Measurements from ENCODE around the gene TCF4.

TCF4 gene

DNA sequence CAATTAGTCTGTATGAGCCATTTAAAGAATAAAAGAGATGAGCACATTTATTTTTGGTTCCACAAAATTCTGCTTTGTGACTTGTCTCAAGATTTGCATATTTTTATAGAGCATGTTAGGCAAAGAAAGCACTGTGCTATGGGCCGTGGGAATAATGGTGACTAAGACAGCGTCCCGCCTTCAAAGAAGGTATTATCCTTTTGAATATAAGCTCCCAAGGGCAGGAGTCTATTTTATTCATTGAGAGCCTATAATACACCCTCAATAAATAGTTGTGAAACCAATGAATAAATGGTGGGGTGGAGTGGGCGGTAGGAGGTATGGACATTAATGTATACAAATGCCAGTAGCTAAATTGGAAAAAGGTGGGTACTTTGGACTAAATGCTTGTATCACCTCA, 20.5 kb upstream of the TCF4 start:
- no peaks in the 10 kb centered on the region for H3K79me2 ChIP-seq (ENCODE audit: control insufficient read depth, insufficient read depth, low read length, unreplicated experiment)

DNA sequence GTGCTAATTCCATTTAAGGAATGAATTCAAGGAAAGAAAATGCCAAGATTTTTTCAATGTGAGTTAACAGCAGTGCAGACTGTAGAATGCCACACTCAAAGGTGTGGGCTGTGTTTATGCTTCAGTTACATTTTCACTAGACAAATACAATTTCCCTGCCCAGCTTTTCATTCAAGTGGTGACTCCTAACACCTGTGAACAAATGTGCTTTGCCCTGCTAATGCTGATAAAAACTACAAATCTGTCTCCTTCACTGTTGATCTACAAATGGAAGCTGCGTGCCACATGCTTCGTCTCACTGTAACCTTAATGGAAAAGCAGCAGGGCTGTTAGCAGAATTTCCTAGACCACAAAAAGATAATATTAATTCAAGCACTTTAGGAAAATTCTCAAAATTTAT, 19.8 kb upstream of the TCF4 start:
- H2AFZ ChIP-seq (ENCODE audit: low read length, unreplicated experiment) = no peak overlapping the region
- no peaks in the 10 kb centered on the region for H3K27me3 ChIP-seq (ENCODE audit: insufficient read depth, low read length)
- no peak overlapping the region for H3K27ac ChIP-seq (ENCODE audit: low read depth, low read length)
- no peaks in the 10 kb centered on the region for H3K79me2 ChIP-seq (ENCODE audit: control insufficient read depth, insufficient read depth, low read length, unreplicated experiment)
- no peak overlapping the region for H3K4me3 ChIP-seq (ENCODE audit: low read depth, low read length)
- H3K4me1 ChIP-seq (ENCODE audit: control insufficient read depth, insufficient read depth, low read length, unreplicated experiment) = no peaks in the 10 kb centered on the region
- no peaks in the 10 kb centered on the region for H3K36me3 ChIP-seq (ENCODE audit: insufficient read depth, low read length)

More for the DNA sequence above, 20.5 kb upstream of the TCF4 start:
- no peaks in the 10 kb centered on the region for H3K36me3 ChIP-seq (ENCODE audit: insufficient read depth, low read length)
- no peaks in the 10 kb centered on the region for H3K27me3 ChIP-seq (ENCODE audit: insufficient read depth, low read length)
- no peaks in the 10 kb centered on the region for H3K4me1 ChIP-seq (ENCODE audit: control insufficient read depth, insufficient read depth, low read length, unreplicated experiment)
- H2AFZ ChIP-seq (ENCODE audit: low read length, unreplicated experiment) = no peak overlapping the region
- H3K4me3 ChIP-seq (ENCODE audit: low read depth, low read length) = no peak overlapping the region
- no peak overlapping the region for H3K27ac ChIP-seq (ENCODE audit: low read depth, low read length)

DNA sequence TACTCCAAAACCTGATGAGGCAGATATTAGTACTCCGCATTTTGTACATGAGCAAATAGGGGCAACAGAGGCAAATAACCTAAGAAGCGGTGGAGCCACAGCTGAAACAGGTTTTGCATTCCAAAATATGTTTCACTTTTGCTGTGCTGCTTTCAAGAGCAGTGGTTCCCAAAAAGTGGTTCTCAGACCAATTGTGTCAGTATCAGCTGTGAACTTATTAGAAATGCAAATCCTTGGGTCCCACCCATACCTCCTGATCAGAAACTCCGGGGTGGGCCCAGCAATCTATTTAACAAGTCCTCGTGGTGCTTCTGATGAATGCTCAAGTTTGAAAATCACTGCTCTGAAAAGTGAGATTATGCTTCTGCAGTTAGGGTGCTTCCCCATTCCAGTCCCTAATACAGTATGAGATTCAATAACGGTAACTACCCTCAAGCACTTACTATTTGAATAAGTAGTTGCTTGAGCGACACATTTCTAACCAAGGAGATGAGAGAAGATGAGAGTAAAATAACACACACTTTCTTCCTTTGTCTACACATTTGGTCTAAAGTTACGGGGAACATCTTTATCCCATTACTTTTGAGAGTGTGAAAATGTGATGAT, 17.8 kb upstream of the TCF4 start:
- Histone ChIP-seq H3K4me3 (ENCODE audit: low read depth, low read length) (no peak overlapping the region), H2AFZ (ENCODE audit: low read length, unreplicated experiment) (no peak overlapping the region), H3K4me1 (ENCODE audit: control insufficient read depth, insufficient read depth, low read length, unreplicated experiment) (no peaks in the 10 kb centered on the region), H3K36me3 (ENCODE audit: insufficient read depth, low read length) (no peaks in the 10 kb centered on the region), H3K27ac (ENCODE audit: low read depth, low read length) (no peak overlapping the region), H3K27me3 (ENCODE audit: insufficient read depth, low read length) (no peaks in the 10 kb centered on the region), H3K79me2 (ENCODE audit: control insufficient read depth, insufficient read depth, low read length, unreplicated experiment) (no peaks in the 10 kb centered on the region)

DNA sequence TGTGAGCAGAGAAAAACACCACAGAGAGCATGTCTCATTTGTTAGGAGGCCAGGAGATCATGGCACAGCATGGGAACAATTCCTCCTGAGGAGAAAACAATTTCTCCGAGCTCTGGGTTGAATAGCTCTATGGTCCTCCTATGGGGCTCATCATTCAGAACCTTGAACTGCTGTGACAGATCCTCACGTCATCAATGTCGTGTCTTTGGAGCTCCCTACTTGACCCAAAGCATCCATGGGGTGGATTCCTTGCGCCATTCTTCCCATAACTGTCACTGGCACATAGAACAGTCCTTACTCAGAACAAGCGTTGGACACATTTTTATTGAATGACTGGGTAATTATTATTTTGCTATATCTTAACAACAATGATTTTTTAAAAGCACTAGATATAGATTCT, 15.8 kb upstream of the TCF4 start:
- no peaks in the 10 kb centered on the region for H3K36me3 ChIP-seq (ENCODE audit: insufficient read depth, low read length)
- H3K4me1 ChIP-seq (ENCODE audit: control insufficient read depth, insufficient read depth, low read length, unreplicated experiment) = no peaks in the 10 kb centered on the region
- H3K79me2 ChIP-seq (ENCODE audit: control insufficient read depth, insufficient read depth, low read length, unreplicated experiment) = no peaks in the 10 kb centered on the region
- no peak overlapping the region for H3K4me3 ChIP-seq (ENCODE audit: low read depth, low read length)
- no peak overlapping the region for H2AFZ ChIP-seq (ENCODE audit: low read length, unreplicated experiment)
- no peak overlapping the region for H3K27ac ChIP-seq (ENCODE audit: low read depth, low read length)
- H3K27me3 ChIP-seq (ENCODE audit: insufficient read depth, low read length) = no peaks in the 10 kb centered on the region

DNA sequence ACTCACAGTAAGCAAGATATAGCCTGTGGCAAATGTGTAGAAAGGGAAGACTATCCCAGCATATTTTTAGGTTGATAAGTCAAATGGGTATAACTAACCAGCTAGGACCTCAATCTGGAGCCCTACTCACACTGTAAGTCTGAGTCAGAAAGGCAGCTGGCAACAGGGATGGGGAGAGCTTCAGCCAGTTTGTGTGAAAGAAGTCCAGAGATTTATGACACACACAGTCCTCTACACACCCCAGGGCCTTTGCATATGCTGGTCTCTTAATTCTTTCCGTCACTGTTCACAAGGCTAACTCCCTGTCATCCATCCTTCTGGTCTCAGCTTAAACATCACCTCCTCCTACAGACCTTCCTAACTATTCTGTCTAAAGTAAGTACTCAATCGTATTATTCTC, 5.9 kb upstream of the TCF4 start:
- Histone ChIP-seq H3K27ac (ENCODE audit: low read depth, low read length) (no peak overlapping the region), H3K4me3 (ENCODE audit: low read depth, low read length) (no peak overlapping the region), H3K4me1 (ENCODE audit: control insufficient read depth, insufficient read depth, low read length, unreplicated experiment) (no peaks in the 10 kb centered on the region), H3K27me3 (ENCODE audit: insufficient read depth, low read length) (no peaks in the 10 kb centered on the region), H3K36me3 (ENCODE audit: insufficient read depth, low read length) (no peaks in the 10 kb centered on the region), H2AFZ (ENCODE audit: low read length, unreplicated experiment) (no peak overlapping the region), H3K79me2 (ENCODE audit: control insufficient read depth, insufficient read depth, low read length, unreplicated experiment) (no peaks in the 10 kb centered on the region)

DNA sequence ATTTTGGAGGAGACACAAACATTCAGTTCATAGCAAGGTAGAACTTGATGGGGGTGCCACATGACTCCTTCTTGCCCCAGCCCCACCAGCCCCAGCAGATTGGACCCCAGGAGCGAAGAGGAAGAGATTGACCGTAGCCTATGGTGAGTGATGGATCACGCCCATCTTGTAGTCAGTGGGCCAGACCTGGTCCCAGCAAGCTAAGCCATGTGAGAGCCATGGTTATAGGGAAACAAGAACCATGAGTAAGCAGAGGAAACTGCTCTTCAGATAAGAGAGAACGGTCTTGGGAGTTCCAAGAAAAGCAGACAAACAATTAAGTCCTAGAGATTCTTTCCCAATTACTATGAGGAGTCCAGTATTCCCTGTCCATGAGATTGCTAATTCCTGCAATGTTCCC, 4.6 kb upstream of the TCF4 start:
- no peak overlapping the region for H3K4me3 ChIP-seq (ENCODE audit: low read depth, low read length)
- H3K79me2 ChIP-seq (ENCODE audit: control insufficient read depth, insufficient read depth, low read length, unreplicated experiment) = peaks cover 3% of the 10 kb centered on the region
- no peak overlapping the region for H3K27ac ChIP-seq (ENCODE audit: low read depth, low read length)
- no peaks in the 10 kb centered on the region for H3K4me1 ChIP-seq (ENCODE audit: control insufficient read depth, insufficient read depth, low read length, unreplicated experiment)
- no peaks in the 10 kb centered on the region for H3K36me3 ChIP-seq (ENCODE audit: insufficient read depth, low read length)
- H3K27me3 ChIP-seq (ENCODE audit: insufficient read depth, low read length) = no peaks in the 10 kb centered on the region
- no peak overlapping the region for H2AFZ ChIP-seq (ENCODE audit: low read length, unreplicated experiment)

DNA sequence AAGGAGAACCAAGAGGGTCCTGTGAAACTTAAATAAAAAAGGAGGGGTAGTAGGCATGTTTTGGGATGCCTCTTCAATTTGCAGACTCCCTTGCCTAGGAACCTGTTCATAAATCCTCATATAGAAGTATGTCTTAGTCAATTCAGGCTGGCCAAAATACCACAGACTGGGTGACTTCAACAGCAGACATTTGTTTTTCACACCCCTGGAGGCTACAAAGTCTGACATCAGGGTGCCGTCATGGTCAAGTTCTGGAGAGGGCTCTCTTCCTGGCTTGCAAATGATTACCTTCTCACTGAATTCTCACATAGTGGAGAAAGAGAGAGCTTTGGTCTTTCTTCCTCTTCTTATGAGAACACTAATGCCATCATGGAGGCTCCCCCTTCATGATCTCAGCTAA, 4.1 kb upstream of the TCF4 start:
- H3K36me3 ChIP-seq (ENCODE audit: insufficient read depth, low read length) = no peaks in the 10 kb centered on the region
- no peak overlapping the region for H3K4me3 ChIP-seq (ENCODE audit: low read depth, low read length)
- H3K79me2 ChIP-seq (ENCODE audit: control insufficient read depth, insufficient read depth, low read length, unreplicated experiment) = peaks cover 6% of the 10 kb centered on the region
- no peaks in the 10 kb centered on the region for H3K27me3 ChIP-seq (ENCODE audit: insufficient read depth, low read length)
- H3K4me1 ChIP-seq (ENCODE audit: control insufficient read depth, insufficient read depth, low read length, unreplicated experiment) = no peaks in the 10 kb centered on the region
- no peak overlapping the region for H2AFZ ChIP-seq (ENCODE audit: low read length, unreplicated experiment)
- no peak overlapping the region for H3K27ac ChIP-seq (ENCODE audit: low read depth, low read length)

DNA sequence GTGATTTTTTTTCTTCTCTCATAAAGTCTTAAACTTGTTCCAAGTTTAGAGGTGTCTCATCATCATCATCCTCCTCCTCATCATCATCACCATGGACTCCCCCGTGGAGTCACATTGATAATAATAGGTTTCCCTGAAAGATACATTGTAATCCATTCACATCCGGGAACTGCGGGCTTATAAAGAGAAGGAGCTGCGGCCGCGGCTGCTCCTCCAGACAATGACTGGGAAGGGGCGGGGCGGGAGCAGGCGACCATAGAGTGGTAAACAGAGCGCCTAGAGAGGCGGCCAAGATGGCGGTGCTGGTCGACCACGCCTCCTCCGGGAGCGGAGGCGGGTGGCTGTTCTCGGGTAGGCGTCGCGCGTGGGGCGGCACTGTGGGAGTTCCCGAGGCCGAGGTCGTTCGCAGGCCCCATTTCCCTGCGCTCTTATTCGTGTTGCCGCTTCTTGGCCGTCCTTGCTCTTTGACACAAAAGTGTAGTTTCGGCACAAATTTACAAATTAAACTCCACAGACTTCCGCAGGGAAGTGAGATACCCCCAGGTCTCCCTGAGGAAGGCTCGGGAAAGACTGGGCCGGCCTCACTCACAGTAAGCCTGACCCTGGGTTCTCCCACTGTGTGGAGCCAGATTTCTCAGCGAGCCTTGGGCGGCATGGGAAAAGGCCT, 1.8 kb upstream of the TCF4 start:
- Histone ChIP-seq H3K36me3 (ENCODE audit: insufficient read depth, low read length) (no peaks in the 10 kb centered on the region), H3K79me2 (ENCODE audit: control insufficient read depth, insufficient read depth, low read length, unreplicated experiment) (peaks cover 28% of the 10 kb centered on the region), H3K4me3 (ENCODE audit: low read depth, low read length) (peak overlapping the region; percentile 90)

DNA sequence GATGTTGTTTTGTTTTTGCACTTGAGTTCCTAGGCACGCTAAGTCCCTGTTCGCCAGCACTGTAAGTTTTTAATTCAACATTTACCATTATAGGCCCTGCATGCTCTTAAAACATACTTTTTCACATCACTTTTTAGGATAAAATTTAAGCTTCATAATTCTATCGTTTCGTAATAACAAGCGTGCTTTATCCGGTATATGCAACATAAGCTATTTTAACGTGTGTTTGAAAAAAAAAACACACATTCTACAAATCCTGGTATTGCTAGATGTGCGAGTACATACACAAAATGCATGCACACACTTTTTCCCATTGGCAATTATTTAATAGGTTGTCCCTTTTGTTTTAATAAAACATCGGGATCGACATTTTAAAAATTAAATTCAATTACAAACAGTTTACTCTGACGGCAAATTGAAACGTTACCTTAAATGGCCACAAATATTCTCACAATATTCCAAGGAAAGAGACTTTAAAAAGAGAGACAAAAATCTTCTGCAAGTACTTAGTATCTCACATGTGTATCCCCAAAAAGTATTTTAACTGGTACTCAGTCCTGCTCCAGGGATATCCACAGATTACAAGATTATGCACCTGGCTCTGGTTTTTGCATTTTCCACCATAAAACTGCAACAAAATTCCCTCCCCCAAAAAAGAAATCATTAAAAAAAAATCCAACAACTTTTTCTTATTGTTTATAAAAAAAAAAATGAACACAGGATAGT, 1.0 kb upstream of the TCF4 start:
- Histone ChIP-seq H3K79me2 (ENCODE audit: control insufficient read depth, insufficient read depth, low read length, unreplicated experiment) (peaks cover 32% of the 10 kb centered on the region), H3K27ac (ENCODE audit: low read depth, low read length) (peak overlapping the region; percentile 73), H3K36me3 (ENCODE audit: insufficient read depth, low read length) (no peaks in the 10 kb centered on the region), H3K4me3 (ENCODE audit: low read depth, low read length) (peak overlapping the region; percentile 90), H3K4me1 (ENCODE audit: control insufficient read depth, insufficient read depth, low read length, unreplicated experiment) (peaks cover 8% of the 10 kb centered on the region), H2AFZ (ENCODE audit: low read length, unreplicated experiment) (peak overlapping the region; percentile 32), H3K27me3 (ENCODE audit: insufficient read depth, low read length) (no peaks in the 10 kb centered on the region)

More for the DNA sequence above, 1.8 kb upstream of the TCF4 start:
- Histone ChIP-seq H2AFZ (ENCODE audit: low read length, unreplicated experiment) (peak overlapping the region; percentile 96), H3K4me1 (ENCODE audit: control insufficient read depth, insufficient read depth, low read length, unreplicated experiment) (peaks cover 7% of the 10 kb centered on the region), H3K27ac (ENCODE audit: low read depth, low read length) (peak overlapping the region; percentile 73; the same call in 1 of the 2 replicates), H3K27me3 (ENCODE audit: insufficient read depth, low read length) (no peaks in the 10 kb centered on the region)

DNA sequence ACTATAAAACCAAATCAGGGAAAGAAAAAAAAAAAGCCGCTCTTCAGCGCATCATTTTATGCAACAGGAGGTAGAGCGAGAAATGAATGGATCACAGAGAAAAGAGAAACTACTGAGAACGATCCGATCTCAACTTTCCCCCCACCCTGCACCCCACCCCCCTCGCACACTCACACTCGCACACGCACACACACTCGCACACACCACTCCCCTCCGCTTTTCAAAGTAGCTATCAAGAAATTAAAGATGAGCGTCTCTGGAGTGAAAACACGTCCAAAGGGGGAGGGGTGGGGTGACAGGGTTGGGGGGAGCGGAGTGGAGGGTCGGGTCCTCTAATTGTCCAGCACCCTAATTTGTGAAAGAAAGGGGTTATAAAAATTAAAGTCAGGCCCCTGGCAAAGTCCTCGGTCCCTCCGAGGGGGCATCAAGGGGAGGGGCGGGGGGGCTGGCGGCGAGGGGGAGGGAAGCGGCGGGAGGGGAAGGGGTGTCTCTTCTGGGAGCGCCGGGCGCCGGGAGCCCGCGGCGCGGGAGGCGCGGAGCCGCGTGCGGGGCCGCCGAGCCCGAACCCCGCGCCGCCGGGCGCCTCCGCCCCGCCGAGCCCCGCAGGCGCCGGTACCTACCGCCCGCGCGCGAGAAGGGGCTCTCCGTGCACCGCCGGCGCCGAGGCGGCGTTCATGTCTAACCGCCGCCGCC, 428 bp downstream of the TCF4 start:
- H3K36me3 ChIP-seq (ENCODE audit: insufficient read depth, low read length) = 0 out of 2 replicates have a peak, but pooled peaks cover 3% of the 10 kb centered on the region
- peak overlapping the region; percentile 90 for H3K4me3 ChIP-seq (ENCODE audit: low read depth, low read length)
- no peaks in the 10 kb centered on the region for H3K27me3 ChIP-seq (ENCODE audit: insufficient read depth, low read length)
- peak overlapping the region; percentile 73 for H3K27ac ChIP-seq (ENCODE audit: low read depth, low read length)
- peak overlapping the region; percentile 54 for H2AFZ ChIP-seq (ENCODE audit: low read length, unreplicated experiment)
- peaks cover 8% of the 10 kb centered on the region for H3K4me1 ChIP-seq (ENCODE audit: control insufficient read depth, insufficient read depth, low read length, unreplicated experiment)
- H3K79me2 ChIP-seq (ENCODE audit: control insufficient read depth, insufficient read depth, low read length, unreplicated experiment) = peaks cover 36% of the 10 kb centered on the region
